GM19193 (cell line): ENCODE measurements around the gene ADRA2A.

Experiments used
- POLR2A ChIP-seq: IDR thresholded peaks from 4 replicates; pipeline ENCODE4 v1.6.1; 2011; ENCODE audit not compliant: insufficient read depth, insufficient read length; ENCODE audit errors: extremely low read depth

ADRA2A gene

GRCh38 chr10:111093741-111094380, 17.0 kb downstream of the ADRA2A start:
- TF ChIP-seq POLR2A: no peak

DNA sequence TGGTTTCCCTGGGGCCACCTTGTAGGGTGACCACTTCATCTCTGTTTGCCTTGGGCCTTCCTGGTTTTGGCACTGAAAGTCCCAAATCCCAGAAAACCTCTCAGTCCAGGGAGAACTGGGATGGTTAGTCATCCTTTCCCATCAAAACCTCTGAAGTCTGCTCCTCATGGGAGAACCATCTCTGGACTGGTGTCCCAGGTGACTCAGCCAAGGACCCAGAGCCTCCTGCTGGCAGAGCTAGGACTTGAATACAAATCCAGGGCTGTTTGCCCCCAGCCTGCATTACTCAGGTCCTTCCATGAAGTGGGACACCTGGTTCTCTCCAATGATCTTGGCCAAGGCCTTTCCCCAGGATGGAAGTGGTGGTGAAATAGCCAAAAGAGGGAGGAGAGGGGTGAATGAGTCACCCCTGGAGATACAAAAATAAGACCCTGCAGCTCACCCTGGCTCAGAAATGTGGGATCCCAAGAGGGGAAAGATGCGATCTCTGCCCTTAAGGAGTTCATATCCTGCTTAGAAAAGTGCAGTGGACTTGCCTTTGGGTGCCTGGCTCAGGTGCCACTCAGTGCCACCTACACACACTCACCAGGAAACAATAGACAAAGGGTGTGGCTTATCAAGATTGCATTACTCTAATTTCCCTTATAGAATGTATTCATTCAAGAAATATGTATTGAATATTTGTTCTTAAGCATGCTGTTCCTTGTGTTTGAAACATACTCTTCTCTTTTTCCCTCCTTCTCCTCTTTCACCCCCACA, 22.0 kb downstream of the ADRA2A start:
- no peak for TF ChIP-seq POLR2A

DNA sequence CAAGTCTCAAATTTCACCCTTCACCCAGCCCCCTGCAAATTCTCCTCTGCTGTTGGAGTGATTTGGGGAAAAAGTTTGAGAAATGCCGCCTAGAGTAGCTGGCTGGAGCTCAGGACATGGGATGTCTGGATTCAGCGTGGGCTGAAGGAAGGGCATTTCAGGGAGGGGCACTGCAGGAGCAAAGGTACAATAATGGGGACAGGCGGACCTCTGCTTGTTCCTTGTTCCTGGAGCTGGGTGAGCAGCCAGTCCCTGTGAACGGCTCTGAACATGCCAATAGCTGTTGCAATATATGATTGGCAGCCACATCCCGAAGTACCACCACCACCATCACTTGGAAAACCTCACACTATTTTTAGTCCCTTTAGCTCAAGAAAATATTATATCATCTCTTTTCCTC, 23.4 kb downstream of the ADRA2A start:
- no peak for TF ChIP-seq POLR2A

GRCh38 chr10:111101796-111102195, 25.0 kb downstream of the ADRA2A start:
- TF ChIP-seq POLR2A: no peak

DNA sequence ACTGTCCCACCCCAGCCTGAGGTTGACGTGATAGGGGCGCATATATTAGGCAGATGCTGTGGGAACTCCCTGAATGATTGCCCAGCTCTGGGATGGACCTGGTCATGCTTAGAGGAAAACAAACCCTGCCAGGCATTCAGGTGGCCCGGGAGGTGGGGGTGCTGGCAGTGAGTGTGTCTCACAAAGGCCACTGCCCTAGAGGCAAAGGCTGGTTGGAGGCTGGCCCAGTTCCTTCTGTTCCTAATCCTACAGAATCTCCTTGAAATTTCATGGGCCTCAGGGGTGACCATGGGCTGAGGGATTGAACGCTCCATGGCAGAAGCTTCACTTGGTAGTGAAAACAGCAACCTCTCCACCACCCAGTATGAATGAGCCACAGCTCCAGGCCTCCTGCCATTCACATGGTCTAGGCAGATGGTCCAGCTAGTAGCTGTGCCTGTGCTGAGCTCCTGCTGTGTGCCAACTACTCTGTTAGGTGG, 25.6 kb downstream of the ADRA2A start:
- TF ChIP-seq POLR2A: no peak

- no peak for TF ChIP-seq POLR2A
Measured at GRCh38 chr10:111103196-111103840, 26.5 kb downstream of the ADRA2A start.

- no peak for TF ChIP-seq POLR2A
Measured at GRCh38 chr10:111104811-111105210, 28.0 kb downstream of the ADRA2A start.

DNA sequence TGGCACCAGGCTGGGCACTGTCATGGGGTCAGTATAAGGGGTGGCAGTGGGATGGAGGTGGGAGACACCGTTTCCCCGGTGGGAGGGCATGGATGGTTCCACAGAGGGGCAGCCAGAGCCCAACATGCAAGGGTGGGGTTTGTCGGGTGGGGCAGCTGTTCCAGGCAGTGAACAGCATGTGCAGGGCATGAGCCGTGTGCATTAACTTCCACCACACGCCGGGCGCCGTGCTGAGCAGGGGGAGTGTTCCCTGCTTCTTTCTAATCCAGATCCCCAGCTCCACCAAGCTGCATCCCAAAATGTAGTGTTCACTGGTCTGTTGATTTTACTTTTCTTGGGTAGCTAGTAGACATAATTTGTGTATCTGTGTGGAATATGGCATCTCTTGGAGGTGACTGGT, 29.3 kb downstream of the ADRA2A start:
- no peak for TF ChIP-seq POLR2A

GRCh38 chr10:111107023-111107422, 30.2 kb downstream of the ADRA2A start:
- TF ChIP-seq POLR2A: no peak

- TF ChIP-seq POLR2A: no peak
Measured at GRCh38 chr10:111107846-111108245, 31.0 kb downstream of the ADRA2A start.

- no peak for TF ChIP-seq POLR2A
Measured at GRCh38 chr10:111108441-111108840, 31.6 kb downstream of the ADRA2A start.

- no peak for TF ChIP-seq POLR2A
Measured at GRCh38 chr10:111109501-111110242, 32.8 kb downstream of the ADRA2A start.

DNA sequence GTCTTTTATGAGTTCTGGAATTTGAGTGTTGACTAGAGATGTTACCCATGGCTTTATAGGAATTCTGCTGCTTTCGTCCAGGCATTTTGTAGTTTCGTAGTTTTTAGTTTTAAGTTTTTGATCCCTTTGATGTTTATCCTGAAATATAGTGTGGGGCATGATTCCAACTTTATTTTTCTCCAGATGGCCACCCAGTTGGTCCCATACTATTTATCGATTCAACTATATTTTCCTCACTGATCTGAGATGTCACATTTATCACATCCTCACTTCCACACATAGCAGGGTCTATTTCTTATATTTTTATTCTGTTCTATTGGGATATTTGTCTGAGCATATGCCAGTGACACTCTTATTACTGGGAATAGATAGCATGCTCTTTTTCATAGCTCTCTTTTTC, 33.9 kb downstream of the ADRA2A start:
- no peak for TF ChIP-seq POLR2A

DNA sequence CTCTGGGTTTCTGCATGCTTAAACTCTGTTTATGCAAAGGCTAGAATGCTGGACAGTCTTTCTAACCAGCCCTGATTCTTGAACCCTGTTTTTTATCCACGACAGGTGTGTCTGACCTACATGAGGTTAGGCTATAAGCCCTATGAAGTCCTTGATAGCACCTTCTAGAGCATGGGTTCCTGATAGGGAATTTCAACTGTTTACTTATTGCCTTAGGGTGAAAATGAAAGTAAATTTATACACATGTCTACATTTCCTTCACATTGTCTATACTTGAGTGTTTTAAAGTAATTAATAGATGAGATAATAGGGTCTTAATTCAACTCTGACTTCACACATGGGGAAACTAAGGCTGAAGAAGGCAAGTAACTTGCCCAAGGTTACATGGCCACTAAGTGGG, 35.5 kb downstream of the ADRA2A start:
- no peak for TF ChIP-seq POLR2A
